ENCODE measurements around the gene OPN5.

Gene OPN5

DNA sequence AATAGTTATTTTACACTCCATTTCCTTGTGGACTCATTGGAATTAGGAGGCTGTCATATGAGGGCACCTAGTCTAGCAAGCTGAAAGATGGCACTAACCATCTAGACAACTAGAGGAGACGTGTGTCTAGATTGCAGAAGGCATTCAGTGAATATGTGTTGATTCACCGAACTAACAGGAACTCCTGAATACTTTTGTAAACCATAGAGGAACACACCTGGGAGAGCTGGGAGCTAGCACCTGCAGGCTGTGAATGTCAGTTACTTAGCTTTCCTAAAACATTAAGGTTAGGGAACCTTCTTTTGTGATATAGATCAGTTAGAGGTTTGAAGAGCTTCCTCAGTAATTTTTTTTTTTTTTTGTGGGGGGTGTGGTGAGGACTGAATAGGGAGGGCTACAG is 7.7 kb downstream of the OPN5 start:
- no peak for DNase-seq

DNA sequence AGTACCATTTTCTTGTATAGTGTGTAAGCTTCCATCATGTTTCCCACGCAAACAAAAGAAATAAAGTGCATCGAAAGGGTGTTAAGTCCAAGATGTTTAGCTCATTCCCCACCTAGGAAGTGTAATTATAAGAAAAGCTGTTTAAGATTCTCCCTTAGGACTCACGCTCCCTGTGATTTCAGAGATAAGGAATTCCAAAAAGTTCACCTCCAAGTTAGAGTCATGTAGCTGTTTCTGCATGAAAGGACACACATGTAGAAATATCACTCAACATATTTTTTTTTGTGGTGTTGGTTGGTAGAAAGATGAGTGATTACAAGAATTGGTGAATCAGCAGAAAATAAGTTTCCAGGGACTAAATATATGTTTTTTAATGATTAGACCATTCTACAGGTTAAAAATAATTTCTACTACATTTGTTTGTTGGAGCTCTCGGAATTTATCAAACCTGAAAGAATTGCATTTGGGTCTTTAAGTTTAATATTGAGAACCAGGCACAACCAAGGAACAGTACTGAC is 10.4 kb downstream of the OPN5 start:
- DNase-seq, result no peak

DNA sequence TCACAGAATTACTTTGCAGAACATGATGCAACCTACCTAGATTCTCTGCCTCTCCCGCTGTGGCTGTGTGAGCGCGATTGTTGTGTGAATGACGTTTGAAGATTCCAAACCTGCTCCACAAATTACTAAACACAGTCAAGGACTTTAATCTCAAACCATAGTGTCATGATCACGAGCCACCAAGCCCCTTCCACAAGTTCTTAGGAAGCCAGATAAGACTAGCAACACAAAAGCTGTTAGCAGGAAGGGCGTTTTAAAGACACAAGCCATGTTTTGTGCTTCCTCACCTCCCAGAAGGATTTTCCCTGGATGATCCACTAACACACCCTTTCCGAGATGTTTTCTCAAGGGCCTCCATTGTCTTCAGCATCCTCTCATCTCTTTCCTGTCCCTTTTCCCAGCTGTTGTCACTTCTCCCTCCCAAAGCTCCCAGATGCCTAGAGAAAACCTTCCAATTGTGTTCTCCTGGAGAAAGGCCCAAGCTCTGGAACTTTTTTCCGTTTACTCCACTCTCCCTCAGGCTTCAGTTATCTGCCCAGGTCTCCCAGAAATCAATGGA is 12.8 kb downstream of the OPN5 start:
- DNase-seq, result no peak

DNA sequence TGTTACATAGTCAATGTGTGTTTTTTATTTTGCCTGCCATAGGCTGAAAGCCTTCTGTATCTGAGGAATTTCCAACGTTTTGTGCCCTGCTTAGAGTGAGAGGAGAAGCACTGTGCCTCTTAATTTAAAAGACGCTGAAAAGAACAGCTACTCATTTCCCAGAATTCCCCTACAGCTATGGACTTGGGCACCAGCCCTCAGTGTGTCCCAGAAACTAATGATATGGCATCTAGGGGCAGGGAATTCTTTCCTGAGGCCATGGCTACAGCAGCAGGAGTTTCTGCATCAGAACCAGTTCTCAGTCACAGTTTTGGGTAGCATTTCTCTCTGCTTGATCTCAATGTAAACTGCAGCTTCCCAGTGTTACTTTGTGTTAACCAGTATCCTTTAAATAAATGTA is 20.2 kb downstream of the OPN5 start:
- no peak for DNase-seq

DNA sequence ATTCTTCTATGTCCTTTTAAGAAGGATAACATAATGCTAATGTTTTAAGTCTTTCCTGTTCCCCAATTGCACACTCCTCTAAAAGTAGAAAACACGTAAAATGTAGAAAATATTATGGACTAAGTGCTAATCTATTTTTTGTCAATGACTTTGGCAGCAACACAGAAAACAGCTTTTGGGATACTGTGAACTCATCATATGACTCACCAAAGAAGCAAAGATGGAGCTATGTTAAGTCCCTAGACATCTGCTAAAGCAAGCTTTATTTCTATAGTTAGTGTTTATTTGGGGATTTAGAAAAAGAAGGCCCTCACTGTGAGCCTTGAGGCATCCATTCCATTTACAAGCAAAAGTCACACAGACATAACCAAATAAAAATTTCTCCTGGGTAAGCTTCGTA is 23.0 kb downstream of the OPN5 start:
- DNase-seq, result no peak

DNA sequence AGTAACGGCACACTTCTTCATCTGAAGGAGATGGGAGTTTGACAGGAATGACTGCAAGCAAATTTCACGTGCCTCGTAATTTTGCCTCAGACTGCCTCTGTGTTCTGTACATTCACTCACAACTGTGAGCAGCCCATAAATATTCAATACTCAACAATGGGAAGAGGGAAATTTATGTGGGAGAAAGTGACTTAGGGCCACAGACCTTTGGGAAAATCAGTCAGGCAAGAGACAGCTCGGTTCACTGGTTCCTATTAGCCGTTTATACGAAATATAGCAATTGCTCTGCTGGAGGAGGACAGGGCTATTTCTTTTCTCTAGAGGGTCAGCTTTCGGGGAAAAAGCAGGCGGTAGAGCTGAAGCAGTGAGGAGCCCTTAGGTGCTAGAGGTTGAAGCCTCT is 28.0 kb downstream of the OPN5 start:
- no peak for DNase-seq

DNA sequence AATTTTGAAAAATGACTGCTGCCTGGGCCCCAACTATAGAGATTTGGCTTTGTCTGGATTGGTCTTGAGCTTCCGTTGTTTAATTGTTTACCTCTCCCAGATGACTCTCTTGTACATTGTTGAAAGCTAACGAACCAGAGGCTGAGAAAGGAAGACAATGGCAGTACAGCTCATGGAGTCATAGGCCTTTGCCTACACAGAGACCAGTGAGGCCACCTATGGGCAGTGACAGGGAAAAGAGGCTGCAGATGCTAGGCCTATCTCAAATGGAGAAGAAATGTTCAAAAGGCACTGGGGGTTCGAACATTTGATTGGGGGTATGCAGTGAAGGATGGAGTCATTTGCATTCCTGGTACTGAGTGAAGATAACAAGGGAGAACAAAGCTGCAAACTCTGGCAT is 29.1 kb downstream of the OPN5 start:
- no peak for DNase-seq

DNA sequence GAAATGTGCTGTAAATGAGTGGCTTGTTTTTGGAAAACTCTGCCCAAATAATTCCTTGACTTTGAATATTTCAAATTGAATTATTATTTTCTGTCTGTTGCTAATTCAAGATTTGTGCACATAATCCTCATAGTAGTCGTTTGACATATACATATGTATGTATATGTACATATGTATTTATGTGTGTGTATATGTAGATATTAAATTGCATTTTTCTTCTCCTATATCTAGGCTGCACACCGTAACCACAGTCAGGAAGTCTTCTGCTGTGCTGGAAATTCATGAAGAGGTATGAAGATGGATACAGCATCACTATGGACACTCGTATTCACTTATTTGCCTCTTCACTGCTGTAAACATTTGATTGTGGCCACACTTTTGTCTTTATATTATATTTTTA is 29.6 kb downstream of the OPN5 start:
- DNase-seq, result no peak

DNA sequence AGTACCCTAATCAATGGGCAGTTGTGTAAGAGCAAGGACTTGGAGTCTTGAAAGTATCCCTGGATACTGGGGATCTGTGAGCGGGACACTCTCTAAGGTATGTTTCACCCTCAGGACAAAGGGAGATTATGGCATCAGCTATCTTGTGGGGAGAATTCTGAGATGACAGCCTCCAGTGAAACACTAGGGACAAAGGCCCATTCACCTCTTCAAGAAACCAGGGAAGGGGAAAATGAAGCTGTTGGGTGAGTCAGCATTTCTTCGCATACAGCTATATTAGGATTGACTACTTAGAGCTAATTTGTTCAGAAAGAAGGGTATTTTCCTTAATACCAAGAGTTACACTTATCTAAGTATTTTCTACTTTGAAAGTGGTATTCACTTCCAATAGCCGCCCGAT is 35.9 kb downstream of the OPN5 start:
- no peak for DNase-seq

DNA sequence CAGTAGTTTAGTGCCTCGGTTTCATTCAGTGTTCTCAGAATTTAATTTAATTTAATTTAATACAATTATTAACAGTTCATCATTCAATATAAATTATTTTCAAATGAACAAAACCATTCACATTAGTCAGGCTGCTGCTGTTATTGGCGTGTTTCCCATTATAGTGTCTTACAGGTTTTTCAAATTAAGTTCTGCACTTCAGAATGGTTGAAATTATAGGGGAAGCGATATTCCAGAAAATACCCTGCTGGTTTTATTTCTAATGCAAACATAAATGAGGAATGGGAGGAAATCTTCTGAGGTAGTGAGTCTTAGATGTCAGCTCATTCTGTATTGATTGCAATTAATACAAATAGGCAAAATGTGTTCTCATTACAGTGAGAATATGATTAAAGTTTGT is 37.6 kb downstream of the OPN5 start:
- DNase-seq, result no peak

DNA sequence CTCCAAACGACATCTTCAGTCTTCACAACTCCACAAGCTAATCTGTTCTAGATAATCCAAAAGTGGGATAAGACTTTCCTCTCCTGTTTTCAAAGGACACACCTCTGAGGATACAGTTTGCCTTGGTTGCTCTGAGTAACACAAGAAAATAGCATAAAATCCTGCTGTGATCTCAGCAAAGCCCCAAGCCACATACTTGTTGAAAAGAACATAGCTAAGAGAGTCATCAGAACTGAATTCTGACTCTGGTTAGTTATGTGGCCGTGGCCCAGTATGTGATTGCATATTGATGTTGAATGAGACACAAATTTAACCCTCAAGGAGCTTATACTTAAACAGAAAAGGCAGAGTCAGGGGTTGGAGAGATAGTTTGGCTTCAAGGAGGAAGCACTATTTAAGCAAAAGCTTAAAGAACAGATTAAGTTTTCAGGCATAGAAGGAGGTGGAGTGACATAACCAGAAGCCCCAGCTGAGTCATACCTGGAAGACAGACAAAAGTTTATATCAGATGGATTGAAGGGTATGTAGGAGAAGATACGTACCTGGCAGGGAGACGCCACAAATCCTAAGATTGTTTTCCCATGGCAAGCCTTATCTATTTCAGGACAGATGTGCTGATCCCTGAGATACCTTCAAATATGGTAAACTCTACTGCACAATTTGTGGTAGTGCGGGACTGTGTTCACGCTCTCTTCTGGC is 41.2 kb downstream of the OPN5 start:
- DNase-seq, result no peak

DNA sequence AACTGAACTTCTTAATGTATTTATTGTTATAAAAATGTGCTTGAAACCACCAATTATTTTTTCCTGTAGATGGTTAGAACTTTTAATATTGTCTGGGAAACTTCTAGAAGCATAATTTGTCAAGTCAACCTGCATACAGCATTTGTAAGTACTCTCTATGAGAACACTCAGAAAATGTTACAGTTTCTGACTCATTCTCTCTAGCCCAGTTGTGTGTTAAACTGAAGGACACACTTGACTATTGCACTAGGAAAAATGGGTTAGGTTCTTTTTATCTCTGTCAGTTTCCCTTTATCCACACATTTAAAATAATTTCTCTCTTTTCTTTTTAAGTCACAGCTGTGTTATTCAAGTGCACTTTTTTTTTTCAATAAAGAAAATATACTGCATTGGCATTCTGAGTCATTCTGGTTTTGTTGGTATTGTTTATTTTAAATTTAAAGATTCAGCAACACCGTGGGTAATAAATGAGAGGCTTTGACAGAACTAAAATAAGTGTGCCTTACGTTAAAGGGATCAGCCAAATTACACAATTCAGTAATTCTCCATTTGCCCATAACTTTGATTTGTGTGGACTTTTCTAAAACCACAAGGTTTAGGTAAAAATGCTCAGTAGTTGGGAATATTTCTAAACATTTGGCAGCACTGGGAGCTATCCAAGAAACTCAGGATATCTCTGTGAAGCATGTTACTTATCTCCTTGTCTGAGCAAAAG is 50.7 kb downstream of the OPN5 start:
- no peak for DNase-seq

DNA sequence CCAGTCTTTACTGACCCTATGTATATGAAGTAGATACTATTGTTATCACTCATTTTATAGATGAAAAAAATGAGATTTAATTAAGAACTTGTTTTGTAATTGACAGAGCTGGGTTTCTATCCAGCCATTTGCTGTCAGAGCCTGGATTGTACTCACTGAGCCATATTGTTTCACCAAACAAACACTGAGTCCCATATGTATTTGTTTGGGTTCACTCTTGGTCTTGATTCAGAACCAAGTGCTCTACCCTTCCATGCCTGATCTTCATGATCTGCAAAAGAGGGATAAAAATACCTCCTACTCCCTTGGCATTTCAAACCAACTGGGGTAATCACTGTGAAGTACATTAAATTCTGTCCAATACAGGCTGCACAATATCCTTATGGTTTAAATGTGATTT is 52.4 kb downstream of the OPN5 start:
- DNase-seq, result no peak

DNA sequence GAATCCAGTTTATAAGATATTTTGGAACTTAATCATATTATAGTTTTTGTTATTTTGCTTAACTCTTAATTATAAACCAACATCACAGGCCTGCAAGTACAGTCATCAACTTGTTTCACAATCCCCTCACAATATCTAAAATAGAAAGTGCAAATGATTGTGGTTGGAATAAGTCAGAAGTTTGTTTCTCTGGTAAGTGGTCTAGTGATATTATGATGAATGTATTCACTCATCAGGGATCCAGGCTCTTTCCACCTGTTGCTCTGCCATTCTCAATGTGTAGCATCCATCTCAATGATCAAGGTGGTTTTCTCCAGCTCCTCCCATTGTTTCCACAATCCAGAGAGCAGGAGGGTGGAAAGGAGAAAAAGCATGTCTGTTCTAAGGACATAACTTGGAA is 54.2 kb downstream of the OPN5 start:
- DNase-seq, result no peak

DNA sequence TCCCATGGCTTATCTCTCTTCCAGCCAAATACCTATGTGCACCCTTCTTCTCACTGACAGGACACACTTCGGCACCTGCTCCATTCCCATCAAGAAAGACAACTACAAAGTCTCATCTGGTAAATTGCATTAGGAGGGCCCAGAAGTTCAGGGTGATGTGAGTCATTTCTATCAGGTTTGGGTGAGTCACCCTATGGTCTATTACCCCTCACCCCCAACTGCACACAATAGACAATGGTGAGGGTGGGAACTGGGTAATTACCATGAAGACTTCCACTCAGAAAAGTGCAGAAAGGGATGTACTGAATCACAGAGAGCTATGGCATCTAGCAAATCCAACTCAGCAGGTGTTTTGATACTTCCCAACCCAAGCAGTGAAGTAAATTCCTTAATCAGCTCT is 54.8 kb downstream of the OPN5 start:
- DNase-seq, result no peak

DNA sequence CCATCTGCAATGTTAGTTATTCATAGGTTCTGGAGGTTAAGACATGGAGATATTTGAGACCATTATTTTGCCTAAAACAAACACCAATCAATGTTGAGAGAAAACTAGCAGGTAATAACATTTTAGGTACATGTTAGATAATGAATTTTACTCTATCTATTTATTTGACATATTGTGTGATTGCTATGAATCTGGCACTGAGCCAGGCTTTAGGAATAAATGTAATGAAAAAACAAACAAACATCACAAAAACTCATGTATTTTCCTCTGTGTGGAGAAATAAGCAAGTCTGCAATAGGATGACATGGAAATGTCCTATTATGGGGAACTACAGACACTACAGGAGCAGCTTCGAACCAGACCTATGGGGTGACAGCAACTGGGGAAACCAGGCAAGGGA is 57.8 kb downstream of the OPN5 start:
- no peak for DNase-seq

DNA sequence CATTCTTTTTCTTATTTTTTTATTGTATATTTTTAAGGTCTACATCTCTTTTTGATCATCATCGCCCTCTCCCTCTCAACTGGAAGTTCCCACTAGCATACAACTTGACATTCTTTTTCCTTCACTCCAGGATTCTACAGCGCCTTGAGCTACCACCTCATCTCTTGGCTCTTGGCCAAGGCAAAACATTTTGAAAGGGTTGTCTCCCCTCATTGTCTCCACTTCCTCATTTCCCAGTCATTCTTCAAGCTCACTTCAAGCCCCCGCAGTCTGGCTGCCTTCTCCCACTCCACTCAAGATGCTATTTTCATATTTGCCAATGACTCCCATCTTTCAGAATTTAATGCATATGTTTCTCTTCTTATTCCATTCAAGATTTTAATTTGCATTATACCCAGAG is 63.0 kb downstream of the OPN5 start:
- DNase-seq, result no peak

DNA sequence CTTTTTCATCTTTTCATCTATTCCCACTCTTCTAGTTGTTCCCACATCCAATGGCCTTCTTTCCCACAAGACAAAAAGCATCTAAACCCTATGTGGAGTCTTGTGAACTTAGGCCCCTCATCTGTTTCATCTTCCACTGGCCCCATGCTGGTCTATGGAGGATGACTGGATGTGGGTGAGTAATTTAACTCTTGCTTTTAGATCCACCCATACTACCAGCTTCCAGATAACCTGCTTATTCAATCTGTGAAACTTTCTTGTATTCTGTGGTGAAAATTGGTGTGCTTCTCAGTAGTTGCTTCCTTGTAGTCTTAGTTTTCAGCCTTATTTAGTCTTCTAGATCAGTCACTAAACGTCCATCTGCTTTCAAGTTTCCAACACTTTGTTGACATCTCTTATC is 64.9 kb downstream of the OPN5 start:
- DNase-seq, result no peak

DNA sequence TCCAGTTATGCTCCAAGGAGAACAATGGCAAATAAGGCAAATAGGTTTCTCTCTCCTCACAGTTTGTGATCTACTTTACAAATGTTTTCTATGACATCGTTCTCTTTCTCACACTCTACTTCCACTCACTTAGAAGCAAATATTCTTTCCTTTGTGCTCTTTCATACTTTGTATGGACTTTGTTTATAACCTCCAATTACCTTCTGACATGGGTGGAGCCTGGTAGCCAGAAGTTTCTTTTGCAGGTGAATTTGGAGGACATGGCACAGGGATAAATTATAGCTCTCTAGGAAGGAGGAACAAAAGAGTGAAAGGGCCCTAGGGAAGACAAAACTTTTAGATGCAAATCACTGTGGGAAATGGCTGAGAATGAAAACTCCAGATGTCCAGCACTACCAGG is 69.3 kb downstream of the OPN5 start:
- DNase-seq, result no peak

DNA sequence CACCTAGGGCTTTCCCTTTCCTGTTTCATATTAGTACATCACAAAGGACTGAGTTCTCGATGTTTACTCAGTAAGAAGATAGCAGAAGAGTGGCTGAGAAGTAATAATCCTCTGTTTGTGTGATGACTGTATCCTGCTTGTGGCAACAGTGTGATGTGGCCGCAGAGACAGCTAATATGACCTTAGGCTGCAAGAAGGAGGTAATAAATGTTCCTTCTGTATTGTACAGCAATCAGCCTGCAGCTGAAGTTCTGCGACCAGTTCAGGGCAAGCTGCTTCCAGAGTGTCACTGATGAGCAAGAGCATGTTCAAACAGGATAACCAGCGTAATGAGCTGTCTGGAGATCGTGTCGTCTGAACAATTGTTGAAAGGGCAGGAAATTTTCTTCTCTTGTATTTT is 70.9 kb downstream of the OPN5 start:
- no peak for DNase-seq

DNA sequence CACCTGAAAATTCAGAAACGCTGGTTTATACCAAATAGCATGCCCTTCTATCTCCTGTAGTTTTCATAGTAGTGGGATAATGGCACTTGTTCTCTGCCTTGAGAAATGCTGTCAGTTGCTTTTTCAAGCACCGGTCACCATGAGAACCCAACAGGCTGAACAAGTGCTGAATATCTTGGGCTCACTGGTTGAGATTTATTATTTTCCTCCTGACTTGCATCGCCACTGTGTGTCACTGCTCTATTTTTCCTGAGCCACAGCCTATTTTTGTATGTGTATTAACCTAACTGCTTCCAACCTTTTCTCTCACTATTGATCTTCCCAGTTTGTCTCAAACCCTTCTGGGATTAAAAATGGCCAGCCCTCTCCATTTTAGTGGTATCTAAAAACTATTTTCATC is 71.9 kb downstream of the OPN5 start:
- DNase-seq, result no peak

DNA sequence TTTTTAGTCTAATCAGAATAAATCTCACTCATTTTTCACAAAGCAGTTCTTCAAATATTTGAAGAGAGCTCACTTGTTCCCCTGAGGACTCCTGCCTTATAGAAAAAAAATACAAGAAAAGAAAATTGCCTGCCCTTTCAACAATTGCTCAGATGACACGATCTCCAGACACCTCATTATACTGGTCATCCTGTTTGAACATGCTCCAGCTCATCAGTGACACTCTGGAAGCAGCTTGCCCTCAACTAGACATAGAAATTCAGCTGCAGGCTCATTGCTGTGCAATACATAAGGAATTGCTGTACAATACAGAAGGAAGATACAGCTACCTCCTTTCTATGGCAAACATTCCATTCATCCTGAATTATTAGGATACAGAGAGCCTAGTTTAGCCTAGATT is 73.1 kb downstream of the OPN5 start:
- DNase-seq, result no peak

DNA sequence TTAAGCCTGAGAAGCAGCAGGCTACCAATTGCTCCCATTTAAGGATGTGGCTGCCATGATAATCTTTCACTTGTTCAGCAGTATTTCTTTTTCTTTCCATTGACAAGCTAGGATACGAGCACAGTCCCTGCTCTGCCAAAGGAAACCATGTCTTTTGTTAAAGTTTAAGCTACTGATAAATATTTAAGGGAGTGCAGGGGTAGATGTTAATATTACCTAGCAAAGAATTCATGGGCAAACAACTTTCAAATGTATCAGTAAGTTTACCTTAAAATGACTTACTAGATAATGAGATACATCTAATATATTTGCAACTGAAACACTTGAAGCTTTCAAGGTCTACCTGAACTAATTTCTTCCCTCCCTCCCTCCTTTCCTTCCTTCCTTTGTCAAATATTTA is 77.3 kb downstream of the OPN5 start:
- DNase-seq, result no peak

DNA sequence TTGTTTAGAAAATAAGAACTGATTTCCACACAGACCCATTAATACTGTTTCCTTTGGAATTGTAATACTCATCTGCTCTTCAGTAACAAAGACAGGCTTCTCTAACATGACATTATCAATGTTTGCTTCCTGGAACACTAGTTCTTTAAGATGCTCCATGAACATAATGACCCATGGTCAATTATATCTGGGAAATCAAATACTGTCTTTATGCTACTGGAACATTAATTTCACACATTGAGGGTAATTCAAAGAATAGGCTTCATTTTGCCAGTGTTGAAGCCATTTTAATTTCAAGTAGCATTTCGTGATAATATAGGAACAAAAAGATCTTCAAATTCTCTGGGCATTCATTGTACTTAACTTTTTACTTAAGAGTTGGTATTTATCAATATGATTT is 80.9 kb downstream of the OPN5 start:
- no peak for DNase-seq

DNA sequence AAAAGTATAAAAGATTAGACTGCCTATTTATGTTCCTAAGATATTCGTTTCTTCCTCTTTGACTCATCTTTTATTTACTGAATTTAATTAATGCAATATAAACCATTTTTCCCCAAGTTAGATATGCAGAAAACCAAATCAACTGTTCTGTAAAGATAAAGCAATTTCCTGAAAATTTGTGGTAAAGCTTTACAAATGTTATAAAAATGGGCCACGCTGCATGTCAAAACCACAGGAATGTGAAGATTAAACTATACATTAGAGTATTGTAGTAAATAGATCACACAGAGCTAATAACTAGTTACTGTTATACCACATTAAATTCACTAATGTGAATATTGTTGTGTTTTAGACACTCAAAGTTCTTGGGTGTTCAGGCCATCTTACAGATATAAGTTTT is 83.4 kb downstream of the OPN5 start:
- DNase-seq, result no peak

Data from CD4-positive, alpha-beta T cell treated with Interleukin-4 for 1 hour (primary cell).